Endothelial cell of umbilical vein (primary cell): Measurements from ENCODE around the gene ATP10B. TPM values are rescaled to one million over a fixed set of nuclear protein-coding genes. Genes with fewer than 3 reads are reported as not detected.
"Not testable (repeated sequence)": the region's sequence is repeated elsewhere in the genome, so short reads cannot be mapped to it uniquely, and the experiment has no call there.

Experiments used
- BruUV-seq: library from RNA; stranded (reverse); fragments of 400-500 nt; replicated peaks from 2 replicates; lab custom pipeline; 2021; lab: Mats Ljungman, UMichigan
- CTCF ChIA-PET: fragments of 300-600, 350-600 bp; sonication (Branson Sonifier 250); formaldehyde crosslinking; loops from one replicate; lab custom pipeline; 2021; ENCODE audit warnings: antibody characterized with exemption, inconsistent platforms; lab: Charles Lee
- POLR2A ChIA-PET: fragments of 300-600, 350-600 bp; sonication (Branson Sonifier 250); formaldehyde crosslinking; loops from one replicate; lab custom pipeline; 2021; ENCODE audit warnings: antibody characterized with exemption, inconsistent platforms; lab: Charles Lee
- DNase-seq: peaks from one replicate; pipeline ENCODE4 v3.0.0-alpha.2; 2011; ENCODE audit warnings: low read depth, low spot score
- FAIRE-seq: peaks from 2 replicates; lab custom pipeline; 2011; peaks lifted over from hg19 to GRCh38; lab: Jason Lieb, UNC
- H2AFZ ChIP-seq: 2 replicates; pipeline ENCODE4 v1.6.0; 2012; ENCODE audit warnings: low read depth, low read length, control low read depth, inconsistent platforms
- H3K27ac ChIP-seq: 2 replicates; pipeline ENCODE4 v1.5.1; 2011; ENCODE audit warnings: low read depth, mild to moderate bottlenecking, control low read depth, low read length, moderate library complexity; ENCODE audit not compliant: insufficient read depth
- H3K27me3 ChIP-seq, 2 experiments: 2 replicates each; pipeline versions ENCODE4 v1.6.0 to v1.6.1; 2011; ENCODE audit warnings: low read length in 2 of 2, mixed read lengths in 1 of 2; ENCODE audit not compliant: control insufficient read depth in 2 of 2, insufficient read depth in 2 of 2
- H3K36me3 ChIP-seq, 2 experiments: 2 replicates in 1 of 2; 3 replicates in 1 of 2; pipeline ENCODE4 v1.5.1; 2011; ENCODE audit warnings: low read length in 2 of 2, mild to moderate bottlenecking in 1 of 2, moderate library complexity in 1 of 2; ENCODE audit not compliant: control insufficient read depth in 2 of 2, insufficient read depth in 2 of 2; ENCODE audit errors: extremely low read depth in 1 of 2
- H3K4me1 ChIP-seq: 3 replicates; pipeline ENCODE4 v1.5.1; 2011; ENCODE audit warnings: mild to moderate bottlenecking, low read length; ENCODE audit not compliant: control insufficient read depth, insufficient read depth; ENCODE audit errors: extremely low read depth
- H3K4me2 ChIP-seq: 2 replicates; pipeline ENCODE4 v1.6.1; 2011; ENCODE audit warnings: low read length, control low read depth, mixed read lengths; ENCODE audit not compliant: insufficient read depth
- H3K4me3 ChIP-seq, 3 experiments: fragments of 200-600 bp in 1 of 3; sonication (generic), shearing (Covaris generic) in 1 of 3; replicated peaks in 1 of 3; 2 replicates each; pipeline ENCODE4 v1.5.1; 2011 to 2016; ENCODE audit warnings: control low read depth in 3 of 3, low read length in 3 of 3, mild to moderate bottlenecking in 2 of 3, inconsistent platforms in 1 of 3, low read depth in 1 of 3, moderate library complexity in 1 of 3; ENCODE audit not compliant: insufficient read depth in 1 of 3
- H3K79me2 ChIP-seq: 2 replicates; pipeline ENCODE4 v1.6.0; 2012; ENCODE audit warnings: low read length, inconsistent platforms; ENCODE audit not compliant: control insufficient read depth, insufficient read depth
- H3K9ac ChIP-seq: replicated peaks from 2 replicates; pipeline ENCODE3; 2011; ENCODE audit warnings: low read length, control low read depth; ENCODE audit not compliant: insufficient read depth; ENCODE audit errors: extremely low read depth
- H3K9me1 ChIP-seq: replicated peaks from 3 replicates; pipeline ENCODE4 v1.6.0; 2011; ENCODE audit warnings: mild to moderate bottlenecking, low read length; ENCODE audit not compliant: control insufficient read depth, insufficient read depth; ENCODE audit errors: extremely low read depth
- H3K9me3 ChIP-seq: replicated peaks from 2 replicates; pipeline ENCODE4 v1.5.1; 2012; ENCODE audit warnings: low read length, inconsistent platforms; ENCODE audit not compliant: control insufficient read depth, insufficient read depth
- H4K20me1 ChIP-seq: replicated peaks from 2 replicates; pipeline ENCODE3; 2011; ENCODE audit warnings: mild to moderate bottlenecking, low read length; ENCODE audit not compliant: control insufficient read depth, insufficient read depth; ENCODE audit errors: extremely low read depth
- EZH2 ChIP-seq: IDR thresholded peaks from 2 replicates; pipeline ENCODE4 v1.6.1; 2012; ENCODE audit warnings: borderline replicate concordance, low read depth, mild to moderate bottlenecking, moderate library complexity, low read length, inconsistent platforms; ENCODE audit not compliant: severe bottlenecking
- FOS ChIP-seq: IDR thresholded peaks from 2 replicates; pipeline ENCODE4 v1.6.1; 2011; ENCODE audit warnings: mild to moderate bottlenecking, low read length, moderate library complexity, borderline replicate concordance; ENCODE audit not compliant: insufficient read depth
- JUN ChIP-seq: IDR thresholded peaks from 2 replicates; pipeline ENCODE4 v1.6.1; 2011; ENCODE audit warnings: borderline replicate concordance, low read depth; ENCODE audit not compliant: insufficient read length, insufficient read depth
- MAX ChIP-seq: IDR thresholded peaks from 2 replicates; pipeline ENCODE4 v1.6.1; 2011; ENCODE audit not compliant: insufficient read depth, insufficient read length
- MYC ChIP-seq: IDR thresholded peaks from one replicate; pipeline ENCODE4 v1.6.1; 2011; ENCODE audit warnings: mild to moderate bottlenecking, low read depth, low read length
- POLR2A ChIP-seq: IDR thresholded peaks from 2 replicates; pipeline ENCODE4 v1.6.1; 2012; ENCODE audit warnings: low read depth, mild to moderate bottlenecking, control low read depth, low read length
- POLR2AphosphoS5 ChIP-seq: IDR thresholded peaks from 2 replicates; pipeline ENCODE4 v1.6.1; 2012; ENCODE audit warnings: low read depth, mild to moderate bottlenecking, control low read depth, low read length, moderate library complexity; ENCODE audit not compliant: insufficient read depth
- dilution Hi-C: fragments of 300-500 bp; cut with MboI; formaldehyde crosslinking; loops from one replicate; pipeline ENCODE4 v1.15.0; 2019; ENCODE audit warnings: low sequenced_read_pairs; ENCODE audit not compliant: extremely low pct_ligation_motif_present
- intact Hi-C: fragments of 100-400 bp; cut with micrococcal nuclease; formaldehyde crosslinking; loops from one replicate; pipeline ENCODE4 v1.10.0; 2022
- polyA plus RNA-seq, 4 experiments: library from polyadenylated mRNA; depleted of rRNA in 3 of 4; stranded (reverse) in 3 of 4; unstranded in 1 of 4; fragments of >200 nt; gene quantifications; 2 replicates each; pipeline versions ENCODE4 v1.2.1 to v1.2.3, GENCODE V29; 2011 to 2012; ENCODE audit warnings: missing spikeins in 1 of 4
- total RNA-seq: library from RNA; stranded (reverse); gene quantifications from 2 replicates; pipeline ENCODE4 v1.2.3, GENCODE V29; 2021

The ATP10B gene
- total and polyA plus RNA-seq, 2 donors (not counting 3 experiments of a cell fraction or from before 2014, with no cell fraction given): not detected

- BruUV-seq: no TSS peak
- TF ChIP-seq MAX (no peak), EZH2 (no peak), MYC (no peak), POLR2AphosphoS5 (no peak), FOS (no peak), JUN (no peak), POLR2A (no peak)
- H3K9ac ChIP-seq: no peak overlapping the region
- no peak overlapping the region for H3K4me2 ChIP-seq
- H3K4me3 ChIP-seq: no peak overlapping the region
- H3K4me1 ChIP-seq: no peaks in the 10 kb centered on the region
- ChIA-PET CTCF (no interaction called here), POLR2A (no interaction called here)
- H2AFZ ChIP-seq: no peak overlapping the region
- H4K20me1 ChIP-seq: no peaks in the 10 kb centered on the region
- DNase-seq: no peak
- intact Hi-C loops: no loop called here
- no peaks in the 10 kb centered on the region for H3K79me2 ChIP-seq
- H3K36me3 ChIP-seq: no peaks in the 10 kb centered on the region
- no peaks in the 10 kb centered on the region for H3K9me3 ChIP-seq
- H3K27me3 ChIP-seq: no peaks in the 10 kb centered on the region
- H3K27ac ChIP-seq: no peak overlapping the region
- dilution Hi-C loops: no loop called here
- no peaks in the 10 kb centered on the region for H3K9me1 ChIP-seq
- FAIRE-seq: no peak
These were observed 47.7 kb upstream of the ATP10B start for GRCh38 chr5:160899735-160900134.

- H3K4me2 ChIP-seq, H3K27me3 ChIP-seq, H3K9ac ChIP-seq, intact Hi-C loops, DNase-seq, H2AFZ ChIP-seq, H4K20me1 ChIP-seq, CTCF ChIA-PET, H3K79me2 ChIP-seq, H3K9me3 ChIP-seq, POLR2A ChIA-PET, H3K9me1 ChIP-seq, H3K4me1 ChIP-seq, H3K4me3 ChIP-seq, FAIRE-seq, H3K36me3 ChIP-seq, BruUV-seq, dilution Hi-C loops, H3K27ac ChIP-seq: not testable (repeated sequence)
These were observed 41.4 kb upstream of the ATP10B start for GRCh38 chr5:160893180-160893964.
